Endometrial microvascular endothelial cells (primary cell): ENCODE results near the gene M1AP. TPM values are rescaled to one million over a fixed set of nuclear protein-coding genes. Genes with fewer than 3 reads are reported as not detected.

Source experiments
- in situ Hi-C: cut with HindIII; loops from 2 replicates; pipeline ENCODE4 v1.10.0; 2017; ENCODE audit warnings: low sequenced_read_pairs, low pct_unique_long_range_greater_than_20kb; ENCODE audit errors: inconsistent ontology term
- total RNA-seq: library from RNA; depleted of rRNA; stranded (reverse); fragments of >200 nt; gene quantifications from one replicate; pipeline ENCODE4 v1.2.3, GENCODE V29; 2015; ENCODE audit errors: inconsistent ontology term

Gene M1AP
- total RNA-seq, 1 donor from 2014 or later: 0.09 TPM

DNA sequence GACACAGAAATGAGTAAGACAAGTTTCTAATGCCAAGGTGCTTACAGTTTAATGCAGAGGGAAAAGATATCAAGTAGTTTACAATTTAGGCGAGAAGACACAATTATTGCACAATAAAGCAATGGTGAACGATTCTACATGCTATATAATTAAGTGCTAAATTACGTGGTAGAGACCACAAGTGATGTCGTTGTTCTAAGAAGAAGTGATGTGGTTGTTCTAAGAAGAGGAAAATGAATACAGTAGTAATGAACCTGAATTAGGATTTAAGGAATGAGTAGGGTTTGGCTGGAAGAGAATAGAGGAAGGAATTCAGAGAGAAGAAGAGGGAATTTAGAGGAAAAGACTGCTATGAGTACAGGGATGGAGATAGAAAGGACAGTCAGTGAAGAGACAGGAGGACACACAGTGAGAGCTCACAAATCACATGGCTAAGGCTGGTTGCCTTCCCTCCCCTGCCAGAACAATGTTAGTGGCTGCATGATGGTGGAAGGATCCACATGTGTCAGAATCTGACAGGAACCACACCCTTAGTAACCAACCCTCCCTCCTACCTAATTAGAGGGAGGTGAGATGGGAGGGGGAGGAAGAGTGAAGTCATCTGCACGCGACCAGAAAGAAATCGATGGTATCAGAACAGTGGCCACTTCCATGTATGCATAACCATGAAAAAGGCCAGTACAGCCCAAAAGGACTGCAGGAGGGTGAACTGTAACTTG lies 44.7 kb downstream of the M1AP start:
- in situ Hi-C loops: no loop called here

DNA sequence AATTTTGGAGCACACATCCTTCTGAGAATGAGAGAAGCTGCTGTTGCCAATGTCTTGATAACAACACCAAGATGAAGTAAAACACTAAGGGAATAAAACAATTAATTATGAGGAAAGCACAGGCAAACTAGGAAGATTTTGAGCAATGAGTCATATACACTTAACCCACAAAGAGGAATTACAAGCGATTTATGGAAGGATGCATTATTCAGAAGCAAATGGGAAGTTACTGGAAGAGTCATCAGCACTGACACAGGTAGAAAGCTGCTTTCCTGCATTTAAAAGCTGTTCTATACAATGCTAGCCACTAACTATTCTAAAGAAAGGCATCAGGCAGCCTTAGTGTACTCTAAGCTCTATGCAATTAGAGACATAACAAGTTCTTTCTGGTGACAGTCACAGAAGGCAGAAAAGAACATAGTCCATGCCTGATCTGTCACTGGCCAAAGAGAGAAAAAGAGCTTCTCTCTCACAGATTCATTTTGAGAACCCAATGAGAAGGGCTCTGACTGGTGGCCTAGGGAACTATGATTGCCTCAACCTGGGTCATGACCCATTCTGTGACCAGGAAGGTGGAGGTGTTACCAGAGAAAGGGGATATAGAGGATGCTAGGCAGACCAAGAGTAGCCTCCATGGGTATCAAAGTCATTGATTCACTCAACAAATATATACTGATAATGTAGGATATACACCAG lies 45.4 kb downstream of the M1AP start:
- in situ Hi-C loops: no loop called here

- in situ Hi-C loops: no loop called here
These were observed 48.5 kb downstream of the M1AP start for GRCh38 chr2:74599676-74600075.

- in situ Hi-C loops: no loop called here
These were observed 50.7 kb downstream of the M1AP start for GRCh38 chr2:74597410-74597809.

DNA sequence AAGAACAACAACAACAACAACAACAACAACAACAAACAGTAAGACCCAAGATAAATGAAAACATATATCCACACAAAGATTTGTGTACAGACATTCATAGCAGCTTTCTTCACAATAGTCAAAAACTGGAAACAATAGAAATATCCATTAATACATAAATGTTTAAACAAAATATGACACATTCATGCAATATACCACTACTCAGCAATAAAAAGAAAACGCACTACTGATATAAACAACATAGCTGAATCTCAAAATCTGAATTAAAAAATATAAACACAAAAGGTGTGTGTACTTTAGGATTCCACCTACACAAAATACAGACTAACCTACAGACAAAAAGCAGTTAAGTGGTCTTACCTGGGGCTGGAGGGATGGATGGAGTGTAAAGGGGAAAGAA lies 51.5 kb downstream of the M1AP start:
- in situ Hi-C loops: no loop called here

DNA sequence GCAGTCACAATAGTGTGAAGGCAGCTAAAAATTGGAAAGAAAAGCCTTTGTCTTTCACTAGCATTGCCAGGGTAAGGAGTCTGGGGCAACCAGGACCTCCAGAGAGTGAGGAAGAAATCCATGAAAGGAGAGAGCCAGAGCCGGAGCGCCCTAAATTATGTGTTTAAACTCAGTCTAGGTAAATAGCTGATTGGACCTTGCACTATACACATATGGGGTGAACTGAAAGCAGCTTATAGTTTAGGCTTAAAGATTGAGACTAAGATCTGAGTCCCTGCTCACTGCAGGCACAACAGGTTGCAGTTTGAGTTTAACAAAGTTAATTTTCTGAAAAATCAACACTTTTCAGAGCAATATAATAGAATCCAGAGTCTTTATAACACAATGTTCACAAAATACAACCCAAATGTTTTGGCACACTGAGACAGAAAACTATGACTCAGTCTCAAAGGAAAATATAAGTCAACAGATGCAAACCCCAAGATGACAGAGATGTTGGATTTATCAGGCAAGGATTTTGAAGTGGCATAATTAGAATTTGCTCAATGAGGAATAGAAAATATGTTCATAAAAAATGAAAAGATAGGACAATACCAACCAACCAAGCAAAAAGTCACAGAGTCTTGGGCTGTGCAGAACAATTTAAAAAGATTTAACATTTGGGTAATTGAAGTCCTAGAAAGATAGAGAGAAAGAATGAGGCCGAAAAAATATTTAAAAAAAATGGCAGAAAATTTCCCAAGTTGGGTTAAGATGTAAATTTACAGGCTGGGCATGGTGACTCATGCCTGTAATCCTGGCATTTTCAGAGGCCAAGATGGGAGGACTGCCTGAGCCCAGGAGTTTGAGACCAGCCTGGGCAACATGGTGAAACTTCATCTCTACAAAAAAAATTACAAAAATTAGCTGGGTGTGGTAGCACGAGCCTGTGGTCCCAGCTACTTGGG lies 54.0 kb downstream of the M1AP start:
- in situ Hi-C loops: no loop called here

DNA sequence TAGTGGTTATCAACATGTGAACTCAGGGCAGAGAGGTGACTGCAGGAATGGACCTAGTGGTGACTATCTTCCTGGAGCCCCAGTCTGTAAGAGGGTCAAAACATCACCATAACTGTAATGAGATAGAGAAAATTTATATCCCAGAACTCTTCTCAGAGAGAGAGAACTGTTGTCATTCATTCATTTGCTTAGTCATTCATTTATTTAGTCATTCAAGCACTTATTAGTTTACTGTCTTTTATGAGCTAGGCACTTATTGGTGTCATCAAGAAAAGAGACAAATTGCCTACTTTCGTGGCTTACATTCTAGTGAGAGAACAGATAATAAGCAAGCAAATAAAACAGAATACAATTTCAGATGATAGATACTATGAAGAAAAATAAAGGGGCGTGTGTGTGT lies 59.5 kb downstream of the M1AP start:
- in situ Hi-C loops: no loop called here

GRCh38 chr2:74587664-74588277 lies 60.4 kb downstream of the M1AP start:
- in situ Hi-C loops: no loop called here

DNA sequence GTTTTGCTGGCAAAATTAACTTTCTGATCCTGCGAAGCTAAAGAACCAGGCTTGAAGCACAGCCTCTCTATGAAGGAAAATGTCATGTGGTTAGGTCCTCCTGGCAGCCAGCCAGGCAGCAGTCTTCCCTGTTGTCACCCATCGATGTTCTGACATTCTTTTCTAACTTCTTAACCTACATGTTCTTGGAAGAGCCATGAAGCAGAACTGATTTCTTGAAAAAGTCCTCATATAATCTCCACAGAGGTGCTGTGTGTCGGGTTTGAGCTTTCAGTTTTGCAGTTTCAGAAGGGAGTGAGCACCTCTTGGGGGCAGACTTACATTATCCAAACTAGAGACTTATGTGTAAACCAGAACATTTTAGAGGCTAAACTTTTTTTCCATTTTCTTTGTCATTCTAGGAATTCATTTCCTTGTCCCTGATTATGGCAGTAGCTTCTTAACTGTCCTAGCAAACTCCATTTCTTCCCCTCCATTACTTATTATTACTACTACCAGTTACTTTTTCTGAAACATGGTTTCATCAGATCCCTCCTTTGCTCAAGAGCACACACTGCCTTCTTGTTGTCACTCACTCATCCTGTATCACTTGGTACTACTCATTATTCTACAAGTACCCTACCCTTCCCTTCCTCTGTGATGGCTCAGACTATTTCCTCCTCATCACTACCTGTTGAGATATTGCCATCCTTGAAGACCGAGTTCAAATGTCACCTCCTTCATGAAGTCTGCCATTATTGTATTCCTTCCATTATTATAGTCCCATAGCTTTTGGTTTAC lies 62.5 kb downstream of the M1AP start:
- in situ Hi-C loops: no loop called here

DNA sequence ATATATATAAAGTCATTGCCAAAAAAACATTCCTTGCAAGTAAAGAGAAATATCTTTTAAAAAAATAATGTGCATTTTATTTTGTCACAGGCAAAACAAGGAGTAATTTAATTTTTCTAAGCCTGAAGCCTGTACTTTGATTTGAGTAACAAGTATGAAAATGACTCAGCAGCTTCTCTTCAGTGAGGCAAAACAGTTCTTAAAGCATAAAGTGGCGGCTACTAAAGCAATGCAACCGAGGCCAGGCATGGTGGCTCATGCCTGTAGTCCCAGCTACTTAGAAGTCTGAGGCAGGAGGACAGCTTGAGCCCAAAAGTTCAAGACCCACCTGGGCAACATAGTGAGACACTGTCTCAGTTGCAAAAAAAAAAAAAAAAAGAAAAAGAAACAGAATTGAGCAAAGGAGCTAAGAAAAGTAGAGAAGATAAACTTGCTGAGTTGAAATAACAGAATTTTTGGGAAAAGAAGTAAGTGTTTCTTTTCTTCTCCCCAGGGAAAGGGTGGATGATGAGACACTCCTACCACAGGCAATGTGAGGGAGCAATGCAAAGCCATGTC lies 64.0 kb downstream of the M1AP start:
- in situ Hi-C loops: no loop called here

DNA sequence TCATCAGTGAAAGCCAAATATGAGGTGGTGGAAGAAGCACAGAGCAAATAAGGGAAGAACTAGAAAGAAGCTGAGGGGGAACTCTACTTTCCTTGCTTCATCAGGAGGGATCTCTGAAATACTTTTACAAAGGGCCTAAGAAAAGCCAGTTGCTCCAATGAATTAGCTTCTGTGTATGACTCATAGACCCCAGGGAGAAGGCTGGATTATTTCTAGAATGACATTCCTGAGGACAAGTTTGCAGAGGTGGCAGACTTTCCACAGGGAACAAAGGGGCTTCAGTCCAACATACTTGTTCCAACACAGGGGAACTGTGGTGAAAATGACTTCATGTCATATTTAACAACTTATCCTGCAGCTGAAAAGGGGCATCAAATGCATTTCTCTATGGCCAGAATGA lies 64.6 kb downstream of the M1AP start:
- in situ Hi-C loops: no loop called here

DNA sequence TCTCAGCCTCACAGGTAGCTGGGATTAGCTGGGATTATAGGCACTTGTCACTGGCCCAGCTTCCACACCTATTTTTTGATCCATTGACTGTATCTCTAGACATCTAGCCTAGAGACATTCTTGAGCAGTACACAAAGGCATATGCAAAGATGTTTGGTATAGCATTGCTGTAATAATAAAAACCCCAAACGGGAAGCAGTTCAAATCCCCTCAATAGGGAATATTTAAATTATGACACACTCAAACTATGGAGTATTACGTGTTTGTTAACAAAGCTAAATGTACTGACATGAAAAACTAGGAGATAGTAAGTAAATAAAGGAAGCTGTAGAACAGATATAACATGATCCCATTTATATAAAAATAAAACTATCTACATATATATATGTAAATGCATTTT lies 65.9 kb downstream of the M1AP start:
- in situ Hi-C loops: no loop called here

GRCh38 chr2:74581463-74581862 lies 66.7 kb downstream of the M1AP start:
- in situ Hi-C loops: no loop called here

GRCh38 chr2:74578408-74578807 lies 69.7 kb downstream of the M1AP start:
- in situ Hi-C loops: no loop called here

- in situ Hi-C loops: no loop called here
These were observed 70.7 kb downstream of the M1AP start for GRCh38 chr2:74577448-74577847.

GRCh38 chr2:74576863-74577229 lies 71.3 kb downstream of the M1AP start:
- in situ Hi-C loops: no loop called here

DNA sequence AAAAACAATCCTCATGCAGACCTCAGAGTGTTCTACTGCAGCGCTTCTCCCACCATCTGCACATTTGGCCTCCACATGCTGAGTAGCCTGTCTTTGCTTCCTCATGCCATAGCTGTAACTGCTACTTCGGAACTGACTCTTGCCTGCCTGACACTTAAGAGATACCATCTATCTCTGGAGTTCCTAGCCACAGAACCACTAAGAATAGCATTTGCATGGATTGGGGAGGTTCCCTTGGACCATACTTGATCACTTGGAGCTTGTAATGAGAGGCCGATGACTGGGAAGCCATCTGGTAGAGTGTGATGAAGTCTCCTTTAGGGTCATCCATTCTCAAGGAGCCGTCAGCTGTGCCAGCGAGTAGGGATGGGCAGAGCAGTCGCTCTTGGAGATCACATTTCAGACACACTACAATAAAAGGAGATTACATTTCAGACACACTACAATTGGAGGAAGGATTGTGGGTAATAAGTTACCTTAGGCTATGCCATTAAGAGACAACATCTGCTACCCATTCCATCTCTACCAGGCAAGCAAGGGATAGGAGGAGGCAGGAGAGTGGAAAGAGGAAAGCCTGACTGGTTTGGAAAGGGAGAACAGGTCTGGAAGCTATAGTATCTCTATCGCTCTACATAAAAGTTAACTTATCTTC lies 71.8 kb downstream of the M1AP start:
- in situ Hi-C loops: no loop called here

DNA sequence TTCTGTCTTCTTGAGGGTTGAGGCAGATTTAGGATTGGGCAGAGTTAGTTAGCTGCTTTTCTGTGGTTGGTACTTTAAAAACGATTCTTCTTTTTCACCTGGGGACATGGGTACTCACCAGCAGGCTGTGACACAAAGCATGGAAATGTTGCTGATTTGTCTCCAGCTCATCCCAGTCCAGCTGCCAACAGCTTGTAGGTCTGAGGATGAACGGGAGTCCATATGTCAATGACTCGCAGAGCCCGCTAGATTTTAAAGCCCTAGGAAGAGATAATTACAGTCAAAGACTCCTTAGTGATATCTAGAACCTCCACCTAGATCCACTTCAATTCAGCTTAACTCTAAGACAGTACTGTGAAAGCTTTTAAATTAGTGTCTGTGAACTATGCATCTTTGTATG lies 72.8 kb downstream of the M1AP start:
- in situ Hi-C loops: no loop called here
